Prostate gland (tissue), 2 donors: ENCODE data around the gene WWOX. TPM values are rescaled to one million over a fixed set of nuclear protein-coding genes. Genes with fewer than 3 reads are reported as not detected.

Source experiments
- DNase-seq: peaks from one replicate; pipeline ENCODE4 v3.0.0-alpha.2; 2019; ENCODE audit warnings: low spot score
- H3K27ac ChIP-seq, 2 donors: fragments of 200-600 bp; sonication (generic); 2 replicates each; pipeline ENCODE4 v1.5.1; 2017 to 2019
- H3K27me3 ChIP-seq: fragments of 200-600 bp; sonication (generic); replicated peaks from 2 replicates; pipeline ENCODE4 v1.5.1; 2019; ENCODE audit not compliant: insufficient read depth
- H3K36me3 ChIP-seq, 2 donors: fragments of 200-600 bp; sonication (generic); 1 replicate in 1 of 2; 2 replicates in 1 of 2; pipeline versions ENCODE4 v1.5.1 to v1.8.1; 2017 to 2019
- H3K4me1 ChIP-seq: fragments of 200-600 bp; sonication (generic); replicated peaks from 2 replicates; pipeline ENCODE4 v1.5.1; 2019
- H3K4me3 ChIP-seq, 2 donors: fragments of 200-600 bp; sonication (generic); 2 replicates each; pipeline ENCODE4 v1.5.1; 2017 to 2019
- H3K9me3 ChIP-seq: fragments of 200-600 bp; sonication (generic); 2 replicates; pipeline ENCODE4 v1.5.1; 2017
- CTCF ChIP-seq, 4 experiments: fragments of 200-600 bp in 2 of 4; fragments of 450-650 bp in 2 of 4; sonication (generic) in 2 of 4; IDR thresholded peaks; 1 replicate in 3 of 4; 2 replicates in 1 of 4; pipeline ENCODE4 v1.5.1; 2016 to 2019; ENCODE audit warnings: antibody characterized with exemption in 4 of 4, mild to moderate bottlenecking in 2 of 4, moderate library complexity in 2 of 4
- POLR2A ChIP-seq: fragments of 450-650 bp; IDR thresholded peaks from one replicate; pipeline ENCODE4 v1.6.1; 2016; ENCODE audit warnings: antibody characterized with exemption, mild to moderate bottlenecking
- POLR2AphosphoS5 ChIP-seq: sonication (generic); formaldehyde crosslinking; IDR thresholded peaks from one replicate; pipeline ENCODE4 v1.6.1; 2017; ENCODE audit warnings: antibody characterized with exemption
- WGBS: methylation state at CpG from one replicate; pipeline ENCODE4 v1.1.5; 2018; 5-methylcytosine and 5-hydroxymethylcytosine counted together
- intact Hi-C: fragments of 100-400 bp; cut with DNase I; formaldehyde crosslinking; loops from one replicate; pipeline ENCODE4 v1.14.2; 2022
- total RNA-seq, 2 donors: library from RNA; depleted of rRNA; stranded (reverse); fragments of >200 nt; gene quantifications; one replicate each; pipeline ENCODE4 v1.1.0, GENCODE V29; 2016

WWOX gene
- total RNA-seq, 2 donors from 2014 or later = 93.2 to 99.4 TPM

DNA sequence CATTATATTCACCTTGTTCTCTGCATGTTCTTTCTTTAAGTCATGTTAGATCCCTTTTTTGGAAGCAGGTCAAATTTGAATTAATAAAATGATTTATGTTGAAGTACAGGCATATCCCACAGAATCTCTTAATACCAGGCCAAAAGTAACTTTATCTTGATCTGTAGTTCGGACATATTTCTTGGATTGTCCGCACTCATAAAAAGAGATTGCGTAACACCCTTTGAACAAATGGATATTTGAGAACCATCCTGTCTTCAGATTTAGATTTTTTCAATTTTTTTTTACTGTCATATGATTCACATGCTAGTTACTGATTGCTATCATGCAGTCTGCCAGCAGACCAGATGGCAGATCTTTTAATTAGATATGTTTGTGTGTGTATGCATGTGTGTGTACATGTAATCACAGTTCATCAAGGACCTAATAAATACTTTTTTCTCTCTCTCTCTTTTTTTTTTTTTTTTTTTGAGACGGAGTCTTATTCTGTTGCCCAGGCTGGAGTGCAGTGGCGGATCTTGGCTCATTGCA, 352.6 kb downstream of the WWOX start:
- no peaks in the 10 kb centered on the region for H3K27me3 ChIP-seq
- intact Hi-C loops = no loop called here
- no peak for DNase-seq
- no peaks in the 10 kb centered on the region for H3K36me3 ChIP-seq
- no peaks in the 10 kb centered on the region for H3K9me3 ChIP-seq
- no peaks in the 10 kb centered on the region for H3K4me1 ChIP-seq
- 44% methylated on average over 5 of the region's 5 CpGs for WGBS
- no peak overlapping the region for H3K27ac ChIP-seq
- TF ChIP-seq POLR2AphosphoS5 = no peak
- no peak for TF ChIP-seq POLR2A
- TF ChIP-seq CTCF (IDR thresholded peaks at IDR 0.05) = no peak
- no peak overlapping the region for H3K4me3 ChIP-seq

DNA sequence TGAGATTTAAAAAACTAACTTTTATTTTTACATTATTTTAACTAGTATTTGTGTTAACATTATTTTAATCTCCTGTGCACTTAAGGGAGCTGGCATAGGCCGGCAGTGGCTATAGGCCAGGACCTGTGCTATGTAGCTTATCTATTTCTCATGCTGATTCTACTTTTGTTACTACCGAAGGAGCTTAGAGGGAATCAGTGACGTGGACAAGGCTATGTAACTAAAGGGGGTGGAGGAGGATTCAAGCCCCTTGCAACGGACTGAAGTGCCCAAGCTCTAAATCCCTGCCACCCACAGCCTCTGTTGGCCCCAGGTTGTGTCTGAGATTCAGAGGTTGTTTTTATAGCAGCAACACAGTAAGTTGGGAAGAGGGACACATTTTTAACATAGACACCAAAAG, 356.4 kb downstream of the WWOX start:
- H3K9me3 ChIP-seq = no peaks in the 10 kb centered on the region
- TF ChIP-seq CTCF (IDR thresholded peaks at IDR 0.05) (no peak), POLR2AphosphoS5 (no peak), POLR2A (no peak)
- H3K4me3 ChIP-seq = no peak overlapping the region
- DNase-seq = no peak
- intact Hi-C loops = no loop called here
- 88% methylated on average over 4 of the region's 4 CpGs for WGBS
- H3K27me3 ChIP-seq = no peaks in the 10 kb centered on the region
- no peak overlapping the region for H3K27ac ChIP-seq
- H3K4me1 ChIP-seq = no peaks in the 10 kb centered on the region
- no peaks in the 10 kb centered on the region for H3K36me3 ChIP-seq

GRCh38 chr16:78458588-78458987, 359.1 kb downstream of the WWOX start:
- TF ChIP-seq CTCF (IDR thresholded peaks at IDR 0.05) (no peak), POLR2A (no peak), POLR2AphosphoS5 (no peak)
- WGBS = 99% methylated on average over 2 of the region's 2 CpGs
- Histone ChIP-seq H3K9me3 (no peaks in the 10 kb centered on the region), H3K27me3 (no peaks in the 10 kb centered on the region), H3K27ac (no peak overlapping the region), H3K36me3 (no peaks in the 10 kb centered on the region), H3K4me1 (no peaks in the 10 kb centered on the region), H3K4me3 (no peak overlapping the region)
- intact Hi-C loops = no loop called here
- no peak for DNase-seq

- TF ChIP-seq POLR2AphosphoS5 = no peak
- no peak for TF ChIP-seq POLR2A
- no peak for TF ChIP-seq CTCF (IDR thresholded peaks at IDR 0.05)
- Histone ChIP-seq H3K4me1 (no peaks in the 10 kb centered on the region), H3K27me3 (no peaks in the 10 kb centered on the region), H3K9me3 (no peaks in the 10 kb centered on the region), H3K36me3 (no peaks in the 10 kb centered on the region), H3K27ac (no peak overlapping the region), H3K4me3 (no peak overlapping the region)
- WGBS = 94% methylated on average over 4 of the region's 4 CpGs
- DNase-seq = no peak
- intact Hi-C loops = no loop called here
These were observed 361.0 kb downstream of the WWOX start for GRCh38 chr16:78460428-78460827.

- Histone ChIP-seq H3K4me3 (no peak overlapping the region), H3K36me3 (no peaks in the 10 kb centered on the region), H3K27me3 (no peaks in the 10 kb centered on the region), H3K27ac (peak overlapping the region; percentile 21 to 25), H3K4me1 (no peaks in the 10 kb centered on the region), H3K9me3 (no peaks in the 10 kb centered on the region)
- TF ChIP-seq CTCF (IDR thresholded peaks at IDR 0.05) (no peak), POLR2AphosphoS5 (no peak), POLR2A (no peak)
- WGBS = 36% methylated on average over 4 of the region's 4 CpGs
- no peak for DNase-seq
- intact Hi-C loops = no loop called here
These were observed 361.6 kb downstream of the WWOX start for GRCh38 chr16:78461087-78461486.
